Chondrocyte (in vitro differentiated cells): Measurements from ENCODE around the gene CDHR5. TPM values are rescaled to one million over a fixed set of nuclear protein-coding genes. Genes with fewer than 3 reads are reported as not detected.

Source experiments
- DNase-seq: peaks from one replicate; pipeline ENCODE4 v3.0.0; 2021; ENCODE audit warnings: mixed read lengths, low spot score
- H3K27ac Mint-ChIP-seq: one replicate; pipeline ENCODE4 v1.8.0; 2021; ENCODE audit warnings: mild to moderate bottlenecking, moderate library complexity, mixed read lengths; ENCODE audit not compliant: unreplicated experiment
- H3K27me3 Mint-ChIP-seq: 2 replicates; pipeline ENCODE4 v1.8.0; 2021; ENCODE audit warnings: low read depth, mixed read lengths
- H3K36me3 Mint-ChIP-seq: 2 replicates; pipeline ENCODE4 v1.8.0; 2021; ENCODE audit warnings: low read depth, mixed read lengths
- H3K4me1 Mint-ChIP-seq: 2 replicates; pipeline ENCODE4 v1.8.0; 2021; ENCODE audit warnings: low read depth, mild to moderate bottlenecking, mixed read lengths
- H3K4me3 Mint-ChIP-seq: one replicate; pipeline ENCODE4 v1.8.0; 2021; ENCODE audit warnings: mild to moderate bottlenecking, moderate library complexity, mixed read lengths; ENCODE audit not compliant: unreplicated experiment
- H3K9me3 Mint-ChIP-seq: 2 replicates; pipeline ENCODE4 v1.8.0; 2021; ENCODE audit warnings: low read depth, mixed read lengths
- total RNA-seq: library from RNA; stranded (reverse); gene quantifications from 3 replicates; pipeline ENCODE4 v1.2.1, GENCODE V29; 2021
- TF ChIP-seq, protein P1 (sequence below): fragments of 200-600 bp; sonication (generic); IDR thresholded peaks from 2 replicates; pipeline ENCODE4 v1.5.0; 2021; ENCODE audit warnings: antibody characterized with exemption, mild to moderate bottlenecking, moderate library complexity

CDHR5 gene
- total RNA-seq, 1 donor from 2014 or later = not detected

DNA sequence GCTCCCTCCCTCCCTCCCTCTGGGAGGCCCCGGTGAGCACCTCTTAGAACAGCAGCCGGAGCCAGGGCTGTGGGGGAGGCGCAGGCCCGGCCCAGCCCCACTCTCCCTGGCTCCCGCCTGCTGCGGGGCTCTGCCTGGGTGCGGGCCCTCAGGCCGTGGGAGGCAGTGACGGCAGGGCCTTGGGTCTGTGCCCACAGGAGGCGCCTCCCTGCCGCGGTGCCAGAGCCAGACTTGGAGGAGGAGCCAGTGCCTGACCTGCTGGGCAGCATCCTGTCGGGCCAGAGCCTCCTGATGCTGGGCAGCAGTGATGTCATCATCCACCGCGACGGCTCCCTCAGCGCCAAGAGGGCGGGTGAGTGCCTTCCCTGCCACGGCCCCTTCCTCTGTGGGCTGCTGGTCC, 18.5 kb downstream of the CDHR5 start:
- no peak overlapping the region for H3K27ac Mint-ChIP-seq
- TF ChIP-seq, protein P1, sequence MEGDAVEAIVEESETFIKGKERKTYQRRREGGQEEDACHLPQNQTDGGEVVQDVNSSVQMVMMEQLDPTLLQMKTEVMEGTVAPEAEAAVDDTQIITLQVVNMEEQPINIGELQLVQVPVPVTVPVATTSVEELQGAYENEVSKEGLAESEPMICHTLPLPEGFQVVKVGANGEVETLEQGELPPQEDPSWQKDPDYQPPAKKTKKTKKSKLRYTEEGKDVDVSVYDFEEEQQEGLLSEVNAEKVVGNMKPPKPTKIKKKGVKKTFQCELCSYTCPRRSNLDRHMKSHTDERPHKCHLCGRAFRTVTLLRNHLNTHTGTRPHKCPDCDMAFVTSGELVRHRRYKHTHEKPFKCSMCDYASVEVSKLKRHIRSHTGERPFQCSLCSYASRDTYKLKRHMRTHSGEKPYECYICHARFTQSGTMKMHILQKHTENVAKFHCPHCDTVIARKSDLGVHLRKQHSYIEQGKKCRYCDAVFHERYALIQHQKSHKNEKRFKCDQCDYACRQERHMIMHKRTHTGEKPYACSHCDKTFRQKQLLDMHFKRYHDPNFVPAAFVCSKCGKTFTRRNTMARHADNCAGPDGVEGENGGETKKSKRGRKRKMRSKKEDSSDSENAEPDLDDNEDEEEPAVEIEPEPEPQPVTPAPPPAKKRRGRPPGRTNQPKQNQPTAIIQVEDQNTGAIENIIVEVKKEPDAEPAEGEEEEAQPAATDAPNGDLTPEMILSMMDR = no peak
- DNase-seq = peak; percentile 93
- no peaks in the 10 kb centered on the region for H3K4me1 Mint-ChIP-seq
- H3K4me3 Mint-ChIP-seq = no peak overlapping the region
- H3K36me3 Mint-ChIP-seq = peaks cover 31% of the 10 kb centered on the region
- no peaks in the 10 kb centered on the region for H3K27me3 Mint-ChIP-seq
- no peaks in the 10 kb centered on the region for H3K9me3 Mint-ChIP-seq

DNA sequence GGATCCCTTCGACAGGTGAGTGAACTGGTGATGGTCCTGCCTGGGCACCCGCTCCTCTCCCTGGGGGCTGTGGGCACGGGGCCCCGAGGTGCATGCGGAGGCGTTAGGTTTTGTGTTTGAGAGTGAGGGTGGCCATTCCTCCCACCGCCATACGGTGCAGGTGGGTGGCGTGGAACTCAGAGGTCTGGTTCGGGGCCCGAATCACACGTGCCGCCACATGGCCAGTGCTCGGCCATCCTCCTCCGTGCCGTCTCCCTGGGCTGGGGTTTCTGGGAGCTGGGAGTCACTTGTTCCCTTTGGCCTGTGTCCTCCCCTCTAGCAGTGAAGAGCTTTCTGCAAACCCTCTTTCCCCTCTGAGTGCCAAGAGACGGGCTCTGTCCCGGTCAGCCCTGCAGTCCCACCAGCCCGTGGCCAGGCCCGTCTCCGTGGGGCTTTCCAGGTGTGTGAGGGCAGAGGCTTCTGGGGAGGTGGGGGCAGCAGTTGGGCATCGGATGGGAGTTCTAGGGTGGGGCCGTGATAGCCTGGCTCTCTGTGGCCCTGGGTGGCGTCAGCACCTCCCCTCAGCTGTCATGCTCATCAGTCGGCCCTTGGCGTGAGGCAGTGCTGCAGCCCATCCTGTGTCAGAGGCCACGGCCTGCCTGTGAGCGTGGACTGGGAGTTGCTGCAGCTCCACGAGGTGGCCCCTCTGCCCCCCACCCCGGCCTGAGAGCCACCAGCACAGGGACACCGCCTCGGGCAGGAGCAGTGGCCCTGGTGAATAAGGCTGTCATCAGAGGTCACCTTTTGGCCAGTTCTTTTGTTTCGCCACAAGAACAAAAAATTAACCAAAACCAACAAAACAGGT, 19.2 kb downstream of the CDHR5 start:
- no peak overlapping the region for H3K4me3 Mint-ChIP-seq
- no peak overlapping the region for H3K27ac Mint-ChIP-seq
- TF ChIP-seq, protein P1 = no peak
- peaks cover 28% of the 10 kb centered on the region for H3K36me3 Mint-ChIP-seq
- no peaks in the 10 kb centered on the region for H3K27me3 Mint-ChIP-seq
- H3K4me1 Mint-ChIP-seq = no peaks in the 10 kb centered on the region
- DNase-seq = peak; percentile 86
- H3K9me3 Mint-ChIP-seq = no peaks in the 10 kb centered on the region

- Mint-ChIP-seq H3K27me3 (no peaks in the 10 kb centered on the region), H3K27ac (no peak overlapping the region), H3K4me3 (no peak overlapping the region), H3K36me3 (peaks cover 31% of the 10 kb centered on the region), H3K4me1 (no peaks in the 10 kb centered on the region), H3K9me3 (no peaks in the 10 kb centered on the region)
- TF ChIP-seq, protein P1 = no peak
- DNase-seq = no peak
Measured at GRCh38 chr11:603154-603553, 21.6 kb downstream of the CDHR5 start.

DNA sequence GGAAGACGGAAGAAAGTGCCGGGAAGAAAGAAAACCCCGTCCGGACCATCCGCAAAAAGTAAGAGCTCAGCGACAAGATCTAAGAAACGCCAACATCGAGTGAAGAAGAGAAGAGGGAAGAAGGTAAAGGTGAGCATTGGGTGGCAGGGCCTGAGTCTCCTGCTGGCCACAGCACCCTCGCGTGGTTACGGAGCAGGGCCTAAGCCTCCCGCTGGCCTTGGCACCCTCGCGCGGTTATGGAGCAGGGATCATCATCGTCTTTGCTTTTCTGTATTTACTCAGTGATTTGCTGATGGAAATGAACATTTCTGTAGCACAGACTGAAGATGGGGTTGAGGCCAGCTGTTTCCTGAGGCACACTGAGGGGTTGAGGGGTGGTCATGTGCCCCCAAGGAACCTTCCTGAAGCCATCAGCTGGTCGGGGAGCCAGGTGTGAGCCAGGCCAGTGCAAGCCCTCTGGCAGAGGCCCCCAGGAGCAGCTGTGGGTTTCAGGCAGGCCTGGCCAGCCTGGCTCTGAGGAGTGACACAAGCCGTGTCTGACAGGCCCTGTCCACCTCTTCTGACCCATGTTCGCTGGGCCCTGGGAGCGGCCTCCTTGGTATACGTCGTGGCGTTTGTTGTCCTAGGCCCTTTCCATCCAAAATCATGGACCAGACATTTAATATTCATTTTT, 23.0 kb downstream of the CDHR5 start:
- peaks cover 32% of the 10 kb centered on the region for H3K36me3 Mint-ChIP-seq
- no peak for DNase-seq
- H3K4me3 Mint-ChIP-seq = no peak overlapping the region
- H3K27me3 Mint-ChIP-seq = no peaks in the 10 kb centered on the region
- no peaks in the 10 kb centered on the region for H3K9me3 Mint-ChIP-seq
- H3K27ac Mint-ChIP-seq = no peak overlapping the region
- no peaks in the 10 kb centered on the region for H3K4me1 Mint-ChIP-seq
- TF ChIP-seq, protein P1 = no peak

- DNase-seq = no peak
- TF ChIP-seq, protein P1 = no peak
- Mint-ChIP-seq H3K27ac (no peak overlapping the region), H3K9me3 (no peaks in the 10 kb centered on the region), H3K36me3 (peaks cover 31% of the 10 kb centered on the region), H3K27me3 (no peaks in the 10 kb centered on the region), H3K4me3 (no peak overlapping the region), H3K4me1 (no peaks in the 10 kb centered on the region)
Measured at GRCh38 chr11:598005-598680, 26.6 kb downstream of the CDHR5 start.
